ACC112 (cell line): Measurements from ENCODE around the gene KCNS3.
A peak's percentile ranks its signal among the peaks of the same experiment; 100 is the strongest.

ENCODE experiments used
- H2AFZ ChIP-seq: fragments of 200-600 bp; sonication (generic); one replicate; pipeline ENCODE4 v1.6.0; 2017; ENCODE audit warnings: antibody characterized with exemption, low read length; ENCODE audit not compliant: unreplicated experiment
- H3K27ac ChIP-seq: fragments of 200-600 bp; sonication (generic); 2 replicates; pipeline ENCODE4 v1.5.1; 2014; ENCODE audit warnings: low read depth, mild to moderate bottlenecking, antibody characterized with exemption, low read length, moderate library complexity
- H3K27me3 ChIP-seq: fragments of 200-600 bp; sonication (generic); 2 replicates; pipeline ENCODE4 v1.6.1; 2014; ENCODE audit warnings: mild to moderate bottlenecking, antibody characterized with exemption, low read length, moderate library complexity, mixed read lengths; ENCODE audit not compliant: insufficient read depth
- H3K36me3 ChIP-seq: fragments of 200-600 bp; sonication (generic); 2 replicates; pipeline ENCODE4 v1.6.1; 2016; ENCODE audit warnings: mild to moderate bottlenecking, antibody characterized with exemption, low read length, moderate library complexity, mixed read lengths; ENCODE audit not compliant: insufficient read depth
- H3K4me1 ChIP-seq: fragments of 200-600 bp; sonication (generic); one replicate; pipeline ENCODE4 v1.6.1; 2016; ENCODE audit warnings: low read length, mixed read lengths; ENCODE audit not compliant: insufficient read depth, unreplicated experiment, control insufficient read depth
- H3K4me3 ChIP-seq: fragments of 200-600 bp; sonication (generic); 2 replicates; pipeline ENCODE4 v1.5.1; 2014; ENCODE audit warnings: mild to moderate bottlenecking, low read depth, low read length
- H3K79me2 ChIP-seq: fragments of 200-600 bp; sonication (generic); one replicate; pipeline ENCODE4 v1.6.0; 2016; ENCODE audit warnings: low read length; ENCODE audit not compliant: control insufficient read depth, unreplicated experiment, insufficient read depth

Gene KCNS3, protein sequence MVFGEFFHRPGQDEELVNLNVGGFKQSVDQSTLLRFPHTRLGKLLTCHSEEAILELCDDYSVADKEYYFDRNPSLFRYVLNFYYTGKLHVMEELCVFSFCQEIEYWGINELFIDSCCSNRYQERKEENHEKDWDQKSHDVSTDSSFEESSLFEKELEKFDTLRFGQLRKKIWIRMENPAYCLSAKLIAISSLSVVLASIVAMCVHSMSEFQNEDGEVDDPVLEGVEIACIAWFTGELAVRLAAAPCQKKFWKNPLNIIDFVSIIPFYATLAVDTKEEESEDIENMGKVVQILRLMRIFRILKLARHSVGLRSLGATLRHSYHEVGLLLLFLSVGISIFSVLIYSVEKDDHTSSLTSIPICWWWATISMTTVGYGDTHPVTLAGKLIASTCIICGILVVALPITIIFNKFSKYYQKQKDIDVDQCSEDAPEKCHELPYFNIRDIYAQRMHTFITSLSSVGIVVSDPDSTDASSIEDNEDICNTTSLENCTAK

DNA sequence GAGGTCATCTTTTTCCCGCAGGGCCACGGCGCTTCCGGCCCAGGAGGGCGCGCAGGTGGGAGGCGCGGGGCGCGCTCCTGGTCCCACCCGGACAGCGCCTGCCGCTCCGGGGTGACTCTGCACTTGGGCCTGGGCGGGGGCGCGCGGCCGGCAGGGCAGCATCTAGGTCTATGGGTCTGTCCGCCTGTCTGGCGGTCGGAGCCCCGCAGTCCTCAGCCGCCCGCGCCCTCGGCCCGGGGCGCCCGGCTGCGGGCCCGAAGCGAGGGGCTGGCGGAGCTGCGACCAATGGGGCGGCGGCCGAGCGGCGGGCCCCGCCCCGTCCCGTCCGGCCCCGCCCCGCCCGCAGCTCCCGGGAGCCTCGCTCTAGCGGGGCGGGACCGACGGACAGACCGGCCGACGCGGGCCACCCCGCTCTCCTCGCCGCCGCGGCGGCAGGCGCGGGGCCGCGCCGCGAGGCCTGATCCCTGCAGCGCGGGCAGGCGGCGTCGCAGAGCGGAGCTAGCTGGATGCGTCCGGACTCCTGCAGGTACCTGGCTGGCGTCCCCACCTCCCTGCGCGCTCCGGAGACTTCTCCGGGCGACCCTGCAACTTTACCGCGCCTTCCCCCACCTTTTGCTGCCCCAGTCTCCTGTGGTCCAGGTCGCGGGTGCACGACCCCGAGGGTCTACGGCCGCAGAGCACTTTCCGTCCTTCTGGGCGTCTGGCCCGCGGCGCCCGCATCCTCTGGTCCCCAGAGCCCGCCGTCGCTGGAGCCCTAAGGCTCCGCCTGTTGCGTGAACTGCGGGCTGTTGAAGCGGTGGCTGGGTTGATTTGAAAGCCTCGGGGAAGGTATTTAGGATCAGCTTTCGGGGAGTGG is at the start of gene KCNS3:
KCNS3 (plus strand) TSS at position 387 of the 856 bp plus-strand sequence. CDS start 52,342 bp downstream, outside the sequence.
- Histone ChIP-seq H3K36me3 (no peaks in the 10 kb centered on the region), H3K4me3 (peak within 1 kb of the TSS; percentile 73), H3K4me1 (peaks cover 3% of the 10 kb centered on the region), H2AFZ (peak within 1 kb of the TSS; percentile 91), H3K27me3 (peaks cover 91% of the 10 kb centered on the region), H3K27ac (no peak within 1 kb of the TSS), H3K79me2 (no peaks in the 10 kb centered on the region)

DNA sequence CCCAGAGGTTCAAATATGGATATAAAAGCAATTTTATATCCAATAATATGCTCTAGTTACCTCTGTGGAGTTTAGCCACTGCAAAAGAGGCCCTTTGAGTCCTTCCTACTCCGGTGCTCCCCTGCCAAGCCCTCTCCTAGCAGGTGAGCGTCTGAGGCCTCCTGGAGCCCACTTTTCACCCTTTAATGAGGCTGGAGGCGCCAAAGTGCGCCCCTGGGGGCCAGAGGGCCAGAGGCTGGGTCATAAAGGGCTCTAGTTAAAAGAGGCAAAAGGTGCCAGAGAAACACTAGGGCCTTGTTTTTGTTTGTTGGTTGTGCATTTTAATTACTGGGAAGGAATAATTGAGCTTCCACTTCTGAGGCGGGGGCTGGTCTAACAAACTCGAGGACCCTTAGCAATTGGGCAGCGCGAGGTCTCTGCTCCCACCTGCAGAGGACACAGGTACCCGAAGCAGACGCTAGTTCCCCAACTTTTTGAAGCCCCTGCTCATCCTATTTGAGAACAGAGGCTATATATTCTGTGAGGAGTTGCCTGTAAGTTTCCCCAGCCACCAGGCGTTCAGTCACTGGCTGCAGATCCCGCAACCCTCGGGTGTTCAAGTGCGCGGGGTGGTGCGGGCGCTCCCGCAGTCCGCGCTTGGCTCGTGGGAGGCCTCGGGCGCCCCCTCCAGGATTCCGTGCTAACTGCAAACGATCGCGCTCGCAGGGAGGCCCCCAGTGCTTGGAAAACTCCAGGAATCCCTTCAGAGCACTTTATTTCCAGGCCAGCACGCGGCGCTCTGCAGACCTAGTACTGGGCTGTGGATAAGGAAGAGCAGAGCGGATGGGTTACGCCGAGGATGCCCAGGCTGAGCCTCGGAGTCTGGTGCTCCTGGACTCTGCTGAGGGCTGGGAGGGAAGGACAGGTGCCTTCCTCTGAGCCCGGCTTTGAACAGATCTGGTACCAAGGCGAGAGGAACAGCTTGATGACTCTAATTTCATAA is 48.1 kb upstream of the KCNS3 start:
- Histone ChIP-seq H3K27me3 (peaks cover 45% of the 10 kb centered on the region), H3K36me3 (no peaks in the 10 kb centered on the region), H3K27ac (no peak overlapping the region), H2AFZ (no peak overlapping the region), H3K4me3 (peak overlapping the region; percentile 36; the same call in 1 of the 2 replicates), H3K4me1 (no peaks in the 10 kb centered on the region), H3K79me2 (no peaks in the 10 kb centered on the region)

DNA sequence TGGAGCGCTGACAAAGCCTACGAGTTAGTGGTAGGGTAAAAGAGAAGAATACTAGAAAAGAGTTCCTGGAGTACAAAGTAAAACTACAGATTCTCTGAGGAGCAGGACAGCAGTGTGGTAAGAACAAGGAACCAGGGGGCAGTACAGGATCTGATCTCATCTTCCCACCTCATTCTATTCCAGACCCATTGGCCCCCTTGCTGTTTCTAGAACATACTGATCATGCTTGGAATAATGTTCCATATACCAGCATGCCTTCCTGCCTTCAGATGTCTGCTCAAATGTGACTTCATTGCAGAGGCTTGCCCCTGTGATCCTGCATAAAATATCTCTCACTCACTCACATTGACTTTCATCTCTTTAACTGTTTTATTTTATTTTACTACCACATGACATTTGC is 43.0 kb upstream of the KCNS3 start:
- Histone ChIP-seq H3K36me3 (no peaks in the 10 kb centered on the region), H3K27me3 (peaks cover 44% of the 10 kb centered on the region), H3K4me3 (no peak overlapping the region), H3K27ac (no peak overlapping the region), H3K79me2 (no peaks in the 10 kb centered on the region), H3K4me1 (no peaks in the 10 kb centered on the region), H2AFZ (no peak overlapping the region)

DNA sequence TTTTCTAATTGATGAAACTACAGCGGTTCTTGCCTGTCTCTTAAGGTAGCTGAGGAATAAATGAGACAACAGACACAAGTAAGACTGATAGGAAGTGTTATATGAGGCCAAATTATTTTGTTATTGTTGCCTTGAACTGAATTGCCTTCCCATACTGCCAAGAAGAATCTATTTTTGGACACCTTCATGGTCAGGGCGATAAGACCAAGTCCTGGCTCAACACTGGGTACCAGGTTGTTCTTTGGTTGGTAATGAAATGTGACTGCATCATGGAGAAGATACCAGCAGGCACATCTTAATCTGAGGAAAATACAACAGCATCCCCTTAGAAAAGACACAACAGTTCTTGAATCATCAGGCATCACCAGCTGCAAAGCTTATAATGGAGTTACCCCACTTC is 38.5 kb upstream of the KCNS3 start:
- Histone ChIP-seq H3K4me3 (no peak overlapping the region), H2AFZ (no peak overlapping the region), H3K79me2 (no peaks in the 10 kb centered on the region), H3K4me1 (no peaks in the 10 kb centered on the region), H3K36me3 (no peaks in the 10 kb centered on the region), H3K27ac (no peak overlapping the region), H3K27me3 (peaks cover 62% of the 10 kb centered on the region)

DNA sequence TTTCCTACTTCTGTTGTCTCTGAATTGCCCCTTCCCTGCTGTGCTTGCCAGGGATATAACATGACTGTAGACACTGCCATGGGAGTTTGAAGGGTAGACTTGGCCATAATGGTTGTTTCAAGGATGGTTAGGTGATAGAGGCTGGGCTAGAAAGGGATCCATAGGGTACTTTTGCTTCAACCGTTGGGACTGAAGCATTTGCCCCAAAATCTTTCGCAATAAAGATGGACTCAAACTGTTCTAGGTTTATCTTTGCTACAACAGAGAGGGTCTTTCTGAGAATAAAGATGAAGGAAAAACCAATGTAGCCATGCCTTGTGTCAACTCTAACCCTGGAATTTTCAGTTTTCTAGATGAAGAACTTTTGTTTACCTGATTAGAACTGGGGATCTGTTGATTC is 35.0 kb upstream of the KCNS3 start:
- no peaks in the 10 kb centered on the region for H3K4me1 ChIP-seq

DNA sequence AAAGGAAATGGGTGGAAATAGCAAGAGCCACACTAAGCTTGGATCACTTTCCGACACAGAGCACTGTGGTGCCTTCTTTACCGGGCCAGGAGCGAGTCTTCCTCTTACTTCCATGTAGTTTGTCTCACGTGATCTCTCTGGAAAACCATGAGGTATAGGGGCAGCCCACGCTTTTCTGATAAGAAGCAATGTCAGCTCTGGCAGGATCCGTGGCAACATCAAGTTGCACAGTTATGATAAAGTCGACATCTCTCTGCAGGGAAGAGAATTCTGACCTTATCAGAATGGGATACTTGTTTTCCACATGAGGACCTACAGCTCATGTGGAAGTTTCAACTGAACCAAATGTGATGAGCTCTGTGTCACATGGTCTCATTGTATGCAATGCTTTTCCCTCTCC is 32.7 kb upstream of the KCNS3 start:
- Histone ChIP-seq H3K36me3 (no peaks in the 10 kb centered on the region), H3K79me2 (no peaks in the 10 kb centered on the region), H3K4me3 (no peak overlapping the region), H2AFZ (no peak overlapping the region), H3K27me3 (peaks cover 59% of the 10 kb centered on the region), H3K4me1 (no peaks in the 10 kb centered on the region), H3K27ac (no peak overlapping the region)

More for the DNA sequence above, 35.0 kb upstream of the KCNS3 start:
- H2AFZ ChIP-seq: no peak overlapping the region
- H3K27ac ChIP-seq: no peak overlapping the region
- no peak overlapping the region for H3K4me3 ChIP-seq
- no peaks in the 10 kb centered on the region for H3K79me2 ChIP-seq
- H3K36me3 ChIP-seq: no peaks in the 10 kb centered on the region
- peaks cover 72% of the 10 kb centered on the region for H3K27me3 ChIP-seq

DNA sequence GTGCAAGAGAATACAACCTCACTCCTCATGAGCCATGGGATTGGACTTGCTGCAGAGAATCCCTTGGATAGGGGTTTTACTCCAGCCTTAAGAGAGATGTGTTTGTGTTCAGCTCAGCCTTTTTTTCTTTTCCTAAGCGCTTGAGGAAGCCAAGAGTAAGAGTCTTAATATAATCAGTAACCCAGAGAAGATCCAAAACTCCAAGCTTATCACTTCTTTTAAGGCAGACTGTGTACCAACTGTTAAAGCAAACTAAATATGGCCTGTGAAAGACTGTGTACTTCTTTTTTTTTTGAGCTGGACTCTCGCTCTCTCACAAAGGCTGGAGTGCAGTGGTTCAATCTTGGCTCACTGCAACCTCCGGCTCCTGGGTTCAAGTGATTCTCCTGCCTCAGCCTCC is 31.8 kb upstream of the KCNS3 start:
- Histone ChIP-seq H3K4me1 (no peaks in the 10 kb centered on the region), H2AFZ (no peak overlapping the region), H3K27ac (no peak overlapping the region), H3K27me3 (peaks cover 52% of the 10 kb centered on the region), H3K79me2 (no peaks in the 10 kb centered on the region), H3K4me3 (no peak overlapping the region), H3K36me3 (no peaks in the 10 kb centered on the region)

DNA sequence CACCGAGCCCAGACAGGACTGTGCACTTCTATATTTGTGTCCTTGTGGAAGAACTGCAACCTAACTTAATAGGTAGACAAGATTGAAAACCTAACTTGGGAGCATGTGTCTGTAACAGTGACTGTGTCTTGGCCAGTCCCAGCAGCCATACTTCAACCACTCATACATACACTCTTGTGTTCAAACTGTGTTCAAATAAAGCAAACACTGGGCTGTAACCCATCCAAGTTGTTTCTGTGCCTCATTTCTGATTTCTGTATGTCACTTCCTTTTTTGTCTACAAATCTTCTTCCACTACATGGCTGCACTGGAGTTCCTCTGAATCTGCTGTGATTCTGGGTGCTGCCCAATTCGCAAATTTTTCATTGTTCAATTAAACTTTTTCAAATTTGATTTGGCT is 31.2 kb upstream of the KCNS3 start:
- no peaks in the 10 kb centered on the region for H3K4me1 ChIP-seq
- peaks cover 46% of the 10 kb centered on the region for H3K27me3 ChIP-seq
- no peak overlapping the region for H3K27ac ChIP-seq
- H3K4me3 ChIP-seq: no peak overlapping the region
- H3K79me2 ChIP-seq: no peaks in the 10 kb centered on the region
- no peak overlapping the region for H2AFZ ChIP-seq
- no peaks in the 10 kb centered on the region for H3K36me3 ChIP-seq

DNA sequence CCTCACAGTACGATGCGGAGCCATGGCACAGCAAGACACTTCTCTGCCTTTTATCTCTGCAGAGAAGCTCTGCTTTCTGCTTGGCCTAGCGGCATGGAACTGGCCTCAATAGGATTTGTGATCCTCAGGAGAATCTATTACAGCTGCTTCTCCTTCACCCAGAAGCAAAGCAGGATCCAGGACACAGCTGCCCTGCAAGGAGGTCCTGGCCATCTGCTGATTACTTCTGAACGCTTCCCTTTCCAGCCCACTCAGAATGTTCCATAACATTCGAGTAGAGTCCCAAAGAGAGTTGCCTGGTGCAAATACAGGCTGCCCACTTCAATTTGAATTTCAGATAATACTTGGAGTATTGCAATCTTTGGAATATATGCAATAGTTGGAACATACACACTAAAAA is 29.2 kb upstream of the KCNS3 start:
- Histone ChIP-seq H3K4me3 (no peak overlapping the region), H3K27me3 (peaks cover 32% of the 10 kb centered on the region), H3K27ac (no peak overlapping the region), H3K79me2 (no peaks in the 10 kb centered on the region), H3K4me1 (no peaks in the 10 kb centered on the region), H2AFZ (no peak overlapping the region), H3K36me3 (no peaks in the 10 kb centered on the region)

DNA sequence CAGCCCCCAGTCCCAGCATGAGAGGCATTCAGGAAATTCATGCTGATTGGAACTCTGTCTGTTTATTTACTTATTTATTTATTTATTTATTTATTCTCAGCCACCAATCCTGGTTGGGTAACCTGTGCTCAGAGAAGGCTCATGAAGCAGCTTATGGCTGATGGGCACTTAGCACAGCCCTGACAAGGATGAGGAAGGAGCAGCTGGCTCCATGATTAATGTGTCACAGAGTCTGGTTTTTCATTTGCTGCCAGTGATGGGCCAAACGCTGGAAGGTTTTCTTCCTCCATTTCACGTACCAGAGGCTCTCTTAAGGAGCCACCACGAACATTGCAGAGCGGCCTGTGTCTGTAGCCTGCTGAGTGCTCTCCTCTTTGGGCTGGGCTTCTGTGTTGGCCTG is 28.3 kb upstream of the KCNS3 start:
- H3K27me3 ChIP-seq: peaks cover 29% of the 10 kb centered on the region
- no peaks in the 10 kb centered on the region for H3K4me1 ChIP-seq
- H3K4me3 ChIP-seq: no peak overlapping the region
- no peaks in the 10 kb centered on the region for H3K79me2 ChIP-seq
- H2AFZ ChIP-seq: no peak overlapping the region
- no peaks in the 10 kb centered on the region for H3K36me3 ChIP-seq
- no peak overlapping the region for H3K27ac ChIP-seq
